GM19025 (cell line): ENCODE results near the gene MTARC1.
A peak's percentile ranks its signal among the peaks of the same experiment; 100 is the strongest.

Experiments
- ATAC-seq: cut with Tn5 transposase; IDR thresholded peaks from one replicate; pipeline ENCODE4 v1.9.1; 2021; ENCODE audit warnings: mild to moderate bottlenecking, low read depth, moderate library complexity; ENCODE audit not compliant: unreplicated experiment

Gene MTARC1

GRCh38 chr1:220786337-220787068, at the start of gene MTARC1:
Gene MTARC1 (plus strand): TSS chr1:220786913. CDS start chr1:220786945, 32 bp downstream.
- peak; percentile 74 for ATAC-seq

GRCh38 chr1:220741349-220741748, 45.4 kb upstream of the MTARC1 start:
- no peak for ATAC-seq

- ATAC-seq, result no peak
Measured at GRCh38 chr1:220741825-220742224, 44.9 kb upstream of the MTARC1 start.

GRCh38 chr1:220742520-220742919, 44.2 kb upstream of the MTARC1 start:
- no peak for ATAC-seq

GRCh38 chr1:220746851-220747250, 39.9 kb upstream of the MTARC1 start:
- no peak for ATAC-seq

GRCh38 chr1:220747437-220748088, 39.1 kb upstream of the MTARC1 start:
- ATAC-seq, result peak; percentile 5

GRCh38 chr1:220748089-220748934, 38.4 kb upstream of the MTARC1 start, which contains the start of gene MTARC2:
Gene MTARC2 (plus strand): TSS chr1:220748322. CDS start chr1:220748532, 210 bp downstream.
- peak; percentile 98 for ATAC-seq

- no peak for ATAC-seq
Measured at GRCh38 chr1:220748936-220749335, 37.8 kb upstream of the MTARC1 start.

GRCh38 chr1:220750131-220750515, 36.6 kb upstream of the MTARC1 start:
- no peak for ATAC-seq

- ATAC-seq, result no peak
Measured at GRCh38 chr1:220751111-220751510, 35.6 kb upstream of the MTARC1 start.

- no peak for ATAC-seq
Measured at GRCh38 chr1:220754212-220754917, 32.3 kb upstream of the MTARC1 start.

GRCh38 chr1:220754918-220755295, 31.8 kb upstream of the MTARC1 start:
- no peak for ATAC-seq

GRCh38 chr1:220755309-220755708, 31.4 kb upstream of the MTARC1 start:
- no peak for ATAC-seq

GRCh38 chr1:220757441-220757840, 29.3 kb upstream of the MTARC1 start:
- no peak for ATAC-seq

GRCh38 chr1:220759147-220759546, 27.6 kb upstream of the MTARC1 start:
- ATAC-seq, result no peak

- ATAC-seq, result no peak
Measured at GRCh38 chr1:220761688-220762427, 24.9 kb upstream of the MTARC1 start.

GRCh38 chr1:220764757-220765156, 22.0 kb upstream of the MTARC1 start:
- ATAC-seq, result no peak

GRCh38 chr1:220767312-220768125, 19.2 kb upstream of the MTARC1 start:
- peak; percentile 16 for ATAC-seq

- peak; percentile 25 for ATAC-seq
Measured at GRCh38 chr1:220768126-220768601, 18.5 kb upstream of the MTARC1 start.
